Stimulated activated effector memory CD8-positive, alpha-beta T cell treated with anti-CD3 and anti-CD28 coated beads, Interleukin-12 subunit alpha, Interleukin-12 subunit beta, amount 100 ng/mL, for 72 hours (primary cell): Measurements from ENCODE around the gene ST6GAL1.
"Not testable (repeated sequence)": the region's sequence is repeated elsewhere in the genome, so short reads cannot be mapped to it uniquely, and the experiment has no call there.

ENCODE experiments used
- ATAC-seq: fragments of 150-1000 bp; cut with Tn5 transposase; 2 replicates; pipeline ENCODE4 v1.10.0; 2021
- DNase-seq, 2 donors: peaks; one replicate each; pipeline ENCODE4 v3.0.0; 2021 to 2022; ENCODE audit warnings: low spot score in 2 of 2
- H3K27ac Mint-ChIP-seq: one replicate; pipeline ENCODE4 v1.8.0; 2022; ENCODE audit warnings: mild to moderate bottlenecking, mixed read lengths
- H3K36me3 Mint-ChIP-seq: one replicate; pipeline ENCODE4 v1.8.0; 2022; ENCODE audit warnings: mild to moderate bottlenecking, mixed read lengths
- H3K4me1 Mint-ChIP-seq: one replicate; pipeline ENCODE4 v1.8.0; 2022; ENCODE audit warnings: mixed read lengths
- H3K4me3 Mint-ChIP-seq: one replicate; pipeline ENCODE4 v1.8.0; 2022; ENCODE audit warnings: mild to moderate bottlenecking, mixed read lengths
- H3K9me3 Mint-ChIP-seq: one replicate; pipeline ENCODE4 v1.8.0; 2022; ENCODE audit warnings: mixed read lengths

ST6GAL1 gene

DNA sequence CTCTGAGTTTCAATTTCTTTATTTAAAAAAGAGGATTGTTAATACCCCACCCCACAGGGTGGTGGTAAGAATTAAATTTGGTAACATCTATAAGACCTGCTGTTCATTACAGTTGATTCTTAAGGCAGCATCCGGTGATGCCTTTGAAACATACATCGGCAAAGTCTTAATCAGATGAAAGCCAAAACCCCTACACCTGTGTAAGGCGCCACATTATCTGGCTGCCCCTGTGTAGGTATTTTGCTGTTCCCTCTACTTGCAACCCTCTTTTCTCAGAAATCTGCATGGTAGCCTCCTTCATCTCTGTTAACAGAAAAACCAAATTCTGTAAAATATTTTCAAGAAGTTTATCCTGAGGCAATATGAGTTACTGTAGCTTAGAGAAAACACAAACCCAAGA is 90.0 kb downstream of the ST6GAL1 start:
- H3K36me3 Mint-ChIP-seq, result peaks cover 15% of the 10 kb centered on the region
- DNase-seq (peak in 1 of 2 donors; percentile 33), ATAC-seq (no peak)
- H3K9me3 Mint-ChIP-seq, result no peaks in the 10 kb centered on the region
- peaks cover 60% of the 10 kb centered on the region for H3K4me1 Mint-ChIP-seq
- no peak overlapping the region for H3K4me3 Mint-ChIP-seq
- H3K27ac Mint-ChIP-seq, result peak overlapping the region; percentile 78

DNA sequence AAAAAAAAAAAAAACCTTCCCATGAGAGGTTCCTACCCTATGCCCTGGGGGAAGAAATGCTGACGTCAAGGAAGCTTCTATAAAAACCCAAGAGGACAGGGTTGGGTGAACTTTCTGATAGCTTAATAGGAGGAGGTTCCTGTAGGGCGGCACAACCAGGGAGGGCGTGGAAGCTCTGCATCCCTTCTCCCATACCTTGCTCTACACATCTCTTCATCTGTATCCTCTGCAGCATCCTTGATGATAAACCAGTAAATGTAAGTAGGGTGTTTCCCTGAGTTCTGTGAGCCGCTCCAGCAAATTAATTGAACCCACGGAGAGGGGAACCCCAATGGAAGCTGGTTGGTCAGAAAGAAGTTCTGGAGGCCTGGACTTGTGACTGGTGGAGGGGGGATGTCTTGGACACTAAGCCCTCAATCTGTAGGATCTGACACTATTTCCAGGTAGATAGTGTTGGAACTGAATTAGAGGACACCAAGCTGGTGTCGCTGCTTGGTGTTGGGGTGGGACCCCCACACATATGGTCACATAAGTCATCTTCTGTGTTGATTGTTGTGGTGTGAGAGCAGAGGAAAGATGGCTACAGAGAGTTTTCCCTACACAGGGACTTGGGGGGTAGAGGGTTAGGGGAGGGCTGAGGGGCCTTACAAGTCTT is 91.5 kb downstream of the ST6GAL1 start:
- peak overlapping the region; percentile 2 for H3K4me3 Mint-ChIP-seq
- H3K36me3 Mint-ChIP-seq, result peaks cover 7% of the 10 kb centered on the region
- H3K27ac Mint-ChIP-seq, result peak overlapping the region; percentile 78
- no peak for ATAC-seq
- H3K4me1 Mint-ChIP-seq, result peaks cover 53% of the 10 kb centered on the region
- DNase-seq, result peak in 1 of 2 donors; percentile 44
- no peaks in the 10 kb centered on the region for H3K9me3 Mint-ChIP-seq

DNA sequence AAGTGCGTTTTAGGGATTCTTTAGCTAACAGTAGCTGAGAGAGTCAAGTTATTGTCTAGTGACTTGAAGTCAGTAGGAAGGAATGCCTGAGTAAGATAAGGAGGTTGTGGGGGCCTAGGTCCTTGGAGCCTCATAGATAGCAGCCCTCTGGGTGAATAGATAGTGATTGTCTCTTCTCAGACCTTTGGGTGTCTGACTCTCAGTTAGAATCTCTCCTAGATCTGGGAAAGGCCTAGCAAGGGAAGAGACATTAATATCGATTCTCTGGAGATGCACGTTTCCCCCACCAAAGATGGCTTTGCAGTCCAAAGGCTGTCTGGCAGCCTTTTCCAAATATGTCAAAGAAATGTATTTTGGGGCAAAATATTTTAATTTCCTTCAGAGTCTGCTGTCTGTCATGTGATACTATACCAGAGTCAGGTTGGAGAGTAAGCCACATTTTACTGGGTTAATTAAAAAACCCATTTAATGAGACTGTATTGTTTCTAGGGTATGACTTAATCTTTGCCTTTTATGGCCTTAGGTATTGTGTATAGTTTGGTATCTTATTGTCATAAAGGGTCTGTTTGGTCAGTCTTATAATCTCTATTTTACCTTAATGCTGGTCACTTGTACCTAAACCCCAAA is 92.2 kb downstream of the ST6GAL1 start:
- Mint-ChIP-seq H3K4me1 (peaks cover 57% of the 10 kb centered on the region), H3K9me3 (no peaks in the 10 kb centered on the region), H3K27ac (peak overlapping the region; percentile 78), H3K4me3 (no peak overlapping the region), H3K36me3 (peaks cover 7% of the 10 kb centered on the region)
- DNase-seq (peak in 1 of 2 donors; percentile 40), ATAC-seq (no peak)

DNA sequence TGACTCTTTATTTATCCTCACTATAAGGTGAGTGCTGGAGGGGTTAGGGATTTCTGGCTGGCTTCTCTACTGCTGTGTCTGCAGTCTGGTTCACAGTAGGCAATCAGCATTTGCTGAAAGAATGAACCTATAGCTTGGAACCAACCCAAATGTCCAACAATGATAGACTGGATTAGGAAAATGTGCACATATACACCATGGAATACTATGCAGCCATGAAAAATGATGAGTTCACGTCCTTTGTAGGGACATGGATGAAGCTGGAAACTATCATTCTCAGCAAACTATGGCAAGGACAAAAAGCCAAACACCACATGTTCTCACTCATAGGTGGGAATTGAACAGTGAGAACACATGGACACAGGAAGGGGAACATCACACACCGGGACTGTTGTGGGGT is 93.0 kb downstream of the ST6GAL1 start:
- H3K4me3 Mint-ChIP-seq, H3K9me3 Mint-ChIP-seq, ATAC-seq, H3K36me3 Mint-ChIP-seq: not testable (repeated sequence)
- Mint-ChIP-seq H3K27ac (peak overlapping the region; percentile 78), H3K4me1 (peaks cover 62% of the 10 kb centered on the region)
- peak in 1 of 2 donors; percentile 26 for DNase-seq

DNA sequence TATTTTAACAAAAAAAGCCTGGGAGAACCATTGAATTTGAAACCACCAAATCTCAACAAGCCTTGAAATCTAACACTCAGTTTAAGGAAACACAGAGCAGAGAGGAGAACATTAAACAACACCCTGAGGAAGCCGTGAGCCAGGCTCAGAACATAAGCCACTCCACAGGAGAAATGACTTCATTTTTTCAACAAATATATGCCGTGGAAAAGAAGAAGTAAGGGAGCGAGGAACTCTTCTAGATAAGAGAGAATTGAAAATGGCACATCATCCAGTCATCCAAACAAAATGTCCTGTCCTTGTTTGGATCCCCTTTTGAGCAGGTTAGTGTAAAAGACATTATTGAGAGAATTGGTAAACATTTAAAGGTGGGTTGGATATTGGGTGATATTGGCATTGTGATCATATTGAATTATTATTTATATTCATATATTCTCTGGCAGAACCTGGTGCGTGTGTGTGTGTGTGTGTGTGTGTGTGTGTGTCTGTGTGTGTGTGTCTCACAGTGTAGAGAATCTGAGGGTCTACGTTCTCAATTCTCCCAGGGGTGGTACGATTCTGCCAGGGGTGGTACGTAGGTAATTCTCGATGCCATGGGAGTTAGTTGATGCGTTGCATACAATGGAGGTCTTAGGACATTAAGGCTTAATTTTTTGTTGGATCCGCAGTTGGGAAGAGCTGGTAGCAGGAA is 94.4 kb downstream of the ST6GAL1 start:
- peaks cover 62% of the 10 kb centered on the region for H3K4me1 Mint-ChIP-seq
- peak in 1 of 2 donors; percentile 34 for DNase-seq
- peak overlapping the region; percentile 68 for H3K4me3 Mint-ChIP-seq
- peak overlapping the region; percentile 93 for H3K27ac Mint-ChIP-seq
- no peak for ATAC-seq
- H3K36me3 Mint-ChIP-seq, result peaks cover 20% of the 10 kb centered on the region
- no peaks in the 10 kb centered on the region for H3K9me3 Mint-ChIP-seq

DNA sequence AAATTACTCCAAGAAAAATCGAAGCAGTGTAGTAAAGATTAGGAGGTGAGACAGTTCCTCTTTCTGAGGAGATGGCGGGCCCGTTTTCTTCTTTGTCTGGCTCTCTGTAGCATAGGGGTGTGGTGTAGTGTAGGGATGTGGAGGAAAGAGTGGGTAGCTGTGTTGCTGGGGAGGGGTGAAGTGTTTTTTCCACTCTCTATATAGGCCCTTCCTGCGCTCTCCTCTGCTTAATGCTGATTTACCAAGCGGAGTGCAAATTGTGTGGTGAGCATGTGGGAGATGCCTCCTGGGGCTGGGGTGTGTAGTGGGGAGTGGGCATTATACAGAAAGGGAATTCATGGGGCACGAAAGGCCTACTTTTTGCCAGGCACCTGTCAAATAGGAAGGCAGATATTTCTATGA is 94.9 kb downstream of the ST6GAL1 start:
- Mint-ChIP-seq H3K27ac (peak overlapping the region; percentile 93), H3K4me3 (peak overlapping the region; percentile 68), H3K4me1 (peaks cover 64% of the 10 kb centered on the region), H3K36me3 (peaks cover 23% of the 10 kb centered on the region), H3K9me3 (no peaks in the 10 kb centered on the region)
- ATAC-seq (peak; percentile 90), DNase-seq (peak in 1 of 2 donors; percentile 59)

DNA sequence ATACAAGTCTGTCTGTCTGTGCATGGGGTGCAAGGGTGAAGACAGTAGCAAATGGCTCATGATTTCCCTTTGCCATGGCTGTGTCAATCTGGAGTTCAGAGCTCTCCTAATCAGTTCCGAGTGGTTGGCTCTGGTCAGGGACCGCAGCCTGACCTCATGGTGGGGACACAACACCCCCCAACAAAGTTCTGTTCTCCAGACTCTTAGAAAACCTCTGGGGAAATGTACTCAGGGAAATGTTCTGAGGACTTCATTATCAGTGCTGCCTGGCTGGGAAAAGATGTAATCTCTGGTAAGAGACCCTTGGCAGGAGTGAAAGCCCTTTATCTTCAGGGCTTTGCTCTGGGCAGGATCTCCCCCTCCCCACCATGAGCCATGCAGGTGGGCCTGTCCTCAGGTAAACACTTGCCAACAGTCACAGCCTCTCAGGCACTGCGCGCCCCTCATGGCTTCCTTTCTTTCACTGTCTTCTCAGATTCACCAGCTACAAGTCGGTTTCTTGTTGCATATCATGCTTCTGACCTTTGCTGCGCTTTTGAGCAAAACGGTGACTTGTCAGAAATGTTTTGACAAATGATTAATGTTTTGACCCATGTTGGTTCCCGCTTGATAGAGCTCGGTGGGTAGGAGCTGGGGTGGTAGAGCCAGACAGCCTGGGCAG is 95.5 kb downstream of the ST6GAL1 start:
- Mint-ChIP-seq H3K9me3 (no peaks in the 10 kb centered on the region), H3K4me3 (peak overlapping the region; percentile 68), H3K4me1 (peaks cover 63% of the 10 kb centered on the region), H3K27ac (peak overlapping the region; percentile 93), H3K36me3 (peaks cover 27% of the 10 kb centered on the region)
- ATAC-seq (peak; percentile 68), DNase-seq (peak in 1 of 2 donors; percentile 65)

DNA sequence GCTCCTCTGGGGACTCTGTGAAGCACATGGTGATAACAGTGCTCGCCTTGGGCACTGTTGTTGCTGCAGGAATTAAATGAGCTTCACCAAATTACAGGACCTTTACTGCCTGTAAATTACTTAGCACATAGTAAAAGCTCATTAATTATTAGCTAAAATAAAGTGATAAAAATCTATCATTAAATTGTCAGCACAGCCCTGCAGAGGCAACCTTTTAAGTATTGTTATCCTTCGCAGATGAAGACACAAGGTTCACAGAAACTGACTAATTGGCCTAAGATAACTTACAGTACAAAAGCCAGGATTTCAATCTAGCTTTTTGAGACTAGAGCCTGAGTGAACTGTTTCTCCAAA is 96.0 kb downstream of the ST6GAL1 start:
- peaks cover 32% of the 10 kb centered on the region for H3K36me3 Mint-ChIP-seq
- ATAC-seq, result no peak
- DNase-seq, result no peak
- H3K27ac Mint-ChIP-seq, result peak overlapping the region; percentile 93
- H3K4me3 Mint-ChIP-seq, result peak overlapping the region; percentile 68
- H3K9me3 Mint-ChIP-seq, result no peaks in the 10 kb centered on the region
- peaks cover 67% of the 10 kb centered on the region for H3K4me1 Mint-ChIP-seq

DNA sequence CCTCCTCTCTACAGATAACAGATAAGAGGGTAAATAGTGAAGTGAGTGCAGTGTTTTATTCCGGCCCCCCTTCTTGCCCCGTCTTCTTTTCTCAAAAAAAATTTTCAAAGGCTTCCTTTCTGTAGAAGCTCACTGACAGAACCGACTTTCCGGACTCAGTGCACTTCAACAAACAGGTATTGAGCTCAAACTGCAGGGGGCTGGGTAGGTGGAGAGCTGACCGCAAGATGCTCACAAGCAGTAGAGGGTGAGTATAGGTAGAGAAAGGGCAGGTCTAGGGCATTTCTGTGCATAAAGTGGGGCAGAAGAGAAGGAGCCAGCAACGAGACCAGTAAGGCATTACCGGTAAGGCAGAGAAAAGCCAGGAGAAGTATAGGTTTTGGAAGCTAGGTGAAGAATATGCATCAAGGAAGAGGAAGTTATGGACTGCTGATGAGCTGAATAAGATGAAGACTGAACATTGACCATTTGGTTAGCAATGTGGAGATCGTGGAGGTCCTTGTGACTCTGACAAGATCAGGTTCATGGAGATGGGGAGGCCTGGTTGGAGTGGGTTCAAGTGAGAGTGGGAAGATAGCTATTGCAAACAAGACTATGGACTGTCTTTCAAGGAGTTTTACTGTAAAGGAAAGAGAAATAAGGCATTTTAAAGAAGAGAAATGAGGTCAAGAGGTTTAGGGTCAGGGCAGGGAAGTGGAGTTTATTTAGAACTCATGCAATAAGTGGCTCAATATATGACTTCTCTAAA is 97.4 kb downstream of the ST6GAL1 start:
- Mint-ChIP-seq H3K9me3 (no peaks in the 10 kb centered on the region), H3K27ac (peak overlapping the region; percentile 93), H3K4me3 (peak overlapping the region; percentile 68), H3K4me1 (peaks cover 70% of the 10 kb centered on the region), H3K36me3 (peaks cover 41% of the 10 kb centered on the region)
- ATAC-seq, result peak; percentile 49
- peak in 1 of 2 donors; percentile 56 for DNase-seq

DNA sequence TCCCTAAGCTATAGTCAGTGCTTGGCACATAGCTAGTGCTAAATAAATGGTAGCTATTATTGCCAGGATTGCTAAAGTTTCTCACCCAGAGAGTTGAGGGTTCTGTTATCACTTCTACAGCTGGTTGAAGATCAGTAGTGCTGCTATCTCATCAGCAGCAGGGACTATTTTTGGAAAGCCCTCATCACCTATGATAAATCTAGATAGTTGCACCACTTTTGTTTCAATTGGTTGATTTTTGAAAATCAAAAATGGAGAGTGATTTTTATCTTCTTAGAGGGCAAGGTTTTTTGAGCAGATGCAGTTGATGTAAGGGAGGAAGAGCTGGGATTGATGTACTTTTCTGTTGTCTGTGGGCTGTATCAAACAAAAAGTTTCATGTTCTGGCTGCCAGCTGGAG is 101.6 kb downstream of the ST6GAL1 start:
- no peaks in the 10 kb centered on the region for H3K9me3 Mint-ChIP-seq
- peak overlapping the region; percentile 85 for H3K27ac Mint-ChIP-seq
- H3K36me3 Mint-ChIP-seq, result peaks cover 56% of the 10 kb centered on the region
- H3K4me3 Mint-ChIP-seq, result peak overlapping the region; percentile 23
- peaks cover 60% of the 10 kb centered on the region for H3K4me1 Mint-ChIP-seq
- ATAC-seq, result no peak
- no peak for DNase-seq

DNA sequence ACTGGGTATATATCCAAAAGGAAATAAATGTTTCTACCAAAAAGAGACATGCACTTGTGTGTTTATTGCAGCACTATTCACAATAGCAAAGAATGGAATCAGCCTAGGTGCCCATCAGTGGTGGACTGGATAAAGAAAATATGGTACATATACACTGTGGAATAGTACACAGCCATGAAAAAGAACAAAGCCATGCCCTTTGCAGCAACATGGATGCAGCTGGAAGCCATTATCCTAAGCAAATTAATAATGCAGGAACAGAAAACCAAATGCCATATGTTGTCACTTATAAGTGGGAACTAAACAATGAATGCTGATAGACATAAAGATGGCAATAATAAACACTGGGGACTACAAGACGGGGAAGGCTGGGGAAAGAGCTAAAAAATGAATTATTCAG is 106.1 kb downstream of the ST6GAL1 start:
- ATAC-seq (no peak), DNase-seq (no peak)
- H3K4me1 Mint-ChIP-seq, result peaks cover 53% of the 10 kb centered on the region
- H3K4me3 Mint-ChIP-seq, result no peak overlapping the region
- peaks cover 64% of the 10 kb centered on the region for H3K36me3 Mint-ChIP-seq
- no peak overlapping the region for H3K27ac Mint-ChIP-seq
- no peaks in the 10 kb centered on the region for H3K9me3 Mint-ChIP-seq

DNA sequence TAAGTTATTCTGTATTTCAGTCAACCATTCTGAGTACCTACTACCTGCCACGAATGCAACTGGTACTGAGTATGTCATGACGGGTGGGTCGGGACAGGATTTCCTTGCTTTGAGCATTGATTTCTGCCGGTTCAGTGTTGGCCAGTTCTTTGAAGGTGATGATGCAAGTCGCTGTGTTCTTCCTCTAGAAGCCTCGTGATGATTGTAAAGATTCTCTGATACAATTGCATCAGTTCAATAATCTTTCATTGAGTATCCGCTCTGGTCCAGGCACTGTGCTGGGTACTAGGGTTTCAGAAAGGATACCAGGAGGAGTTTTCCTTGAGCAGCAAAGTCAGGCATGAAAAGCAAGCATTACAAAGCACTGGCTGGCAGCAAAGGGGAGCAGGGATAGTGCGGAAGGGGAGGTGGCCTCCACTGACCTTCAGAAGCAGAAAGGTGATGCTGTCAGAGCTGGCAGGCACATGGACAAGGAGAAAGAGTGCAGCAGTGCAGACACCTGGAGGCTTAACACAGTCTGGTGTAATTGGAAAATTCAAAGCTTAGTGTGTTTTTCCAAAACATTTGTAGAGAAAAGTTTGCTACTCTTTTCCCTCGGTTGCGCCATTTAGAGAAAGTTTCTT is 108.9 kb downstream of the ST6GAL1 start:
- Mint-ChIP-seq H3K4me1 (peaks cover 63% of the 10 kb centered on the region), H3K27ac (peak overlapping the region; percentile 96), H3K4me3 (no peak overlapping the region), H3K9me3 (no peaks in the 10 kb centered on the region), H3K36me3 (peaks cover 69% of the 10 kb centered on the region)
- ATAC-seq, result no peak
- DNase-seq, result peak in 1 of 2 donors; percentile 44

DNA sequence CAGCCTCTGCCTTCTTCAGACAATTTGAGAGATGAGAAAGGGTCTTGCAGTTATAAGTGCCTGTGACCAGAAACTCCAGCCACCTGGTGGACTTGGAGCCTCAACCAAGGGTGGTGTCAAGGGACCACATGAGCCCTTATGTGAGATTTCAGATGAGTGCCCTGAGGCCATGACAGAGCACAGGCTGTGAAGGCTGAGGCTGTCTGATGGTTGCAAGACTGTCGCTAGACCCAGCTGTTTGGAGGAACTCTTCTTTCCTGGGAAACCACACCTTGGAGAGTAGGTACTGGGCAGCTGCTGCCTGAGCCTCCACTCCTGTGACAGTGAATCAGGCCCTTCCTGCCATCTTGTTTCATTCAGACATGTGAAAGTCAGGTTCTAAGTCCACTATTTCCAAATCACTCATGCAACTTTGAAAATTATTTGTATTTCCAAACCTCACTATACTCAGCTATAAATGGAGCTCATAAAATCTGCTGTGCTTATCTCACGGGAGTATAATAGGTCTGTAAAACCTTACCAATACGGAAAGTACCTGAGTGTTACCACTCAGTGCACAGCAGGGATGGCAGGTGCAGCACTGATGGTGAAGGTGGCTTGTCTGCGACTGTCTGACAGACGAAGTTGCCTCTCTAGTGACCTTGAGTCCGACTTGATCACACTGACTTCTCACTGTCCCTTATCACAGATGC is 109.5 kb downstream of the ST6GAL1 start:
- H3K9me3 Mint-ChIP-seq, result no peaks in the 10 kb centered on the region
- H3K4me3 Mint-ChIP-seq, result no peak overlapping the region
- peak overlapping the region; percentile 96 for H3K27ac Mint-ChIP-seq
- peak in 1 of 2 donors; percentile 47 for DNase-seq
- H3K4me1 Mint-ChIP-seq, result peaks cover 63% of the 10 kb centered on the region
- ATAC-seq, result no peak
- peaks cover 70% of the 10 kb centered on the region for H3K36me3 Mint-ChIP-seq
